PC-3 (cell line): ENCODE measurements around the gene CHRNB2. TPM values are rescaled to one million over a fixed set of nuclear protein-coding genes. Genes with fewer than 3 reads are reported as not detected.
A peak's percentile ranks its signal among the peaks of the same experiment; 100 is the strongest.

Experiments used
- ATAC-seq: fragments of 200-7000 bp; cut with Tn5 transposase; 2 replicates; pipeline ENCODE4 v1.9.1; 2020; ENCODE audit warnings: mild to moderate bottlenecking, moderate library complexity
- BruUV-seq: library from RNA; stranded (reverse); fragments of 400-500 nt; replicated peaks from 2 replicates; lab custom pipeline; 2021; lab: Mats Ljungman, UMichigan
- CTCF ChIA-PET: fragments of 300-600 bp; sonication (Branson Sonifier 250); formaldehyde crosslinking; loops from one replicate; lab custom pipeline; 2022; ENCODE audit warnings: antibody characterized with exemption; lab: Charles Lee
- POLR2A ChIA-PET: fragments of 300-600 bp; sonication (Branson Sonifier 250); formaldehyde crosslinking; loops from one replicate; lab custom pipeline; 2022; ENCODE audit warnings: antibody characterized with exemption; ENCODE audit not compliant: unreplicated experiment; lab: Charles Lee
- DNase-seq: peaks from one replicate; pipeline ENCODE4 v3.0.0-alpha.2; 2015
- H2AFZ ChIP-seq: fragments of 300-600 bp; sonication (generic); 2 replicates; pipeline ENCODE4 v1.6.0; 2016; ENCODE audit warnings: antibody characterized with exemption, low read length
- H3F3A ChIP-seq: fragments of 300-600 bp; sonication (generic); one replicate; pipeline ENCODE4 v1.6.0; 2017; ENCODE audit warnings: antibody characterized with exemption, low read length, control low read depth, mild to moderate bottlenecking; ENCODE audit not compliant: unreplicated experiment
- H3K27ac ChIP-seq: fragments of 300-600 bp; sonication (generic); 2 replicates; pipeline ENCODE4 v1.5.1; 2016; ENCODE audit warnings: mild to moderate bottlenecking, low read length
- H3K27me3 ChIP-seq: fragments of 300-600 bp; sonication (generic); 2 replicates; pipeline ENCODE4 v1.6.1; 2016; ENCODE audit warnings: low read length, mixed read lengths
- H3K36me3 ChIP-seq: fragments of 300-600 bp; sonication (generic); 2 replicates; pipeline ENCODE4 v1.6.1; 2016; ENCODE audit warnings: low read depth, mixed run types, low read length, mixed read lengths
- H3K4me1 ChIP-seq: fragments of 300-600 bp; sonication (generic); 2 replicates; pipeline ENCODE4 v1.5.1; 2016; ENCODE audit warnings: low read length; ENCODE audit not compliant: insufficient read depth
- H3K4me2 ChIP-seq: fragments of 300-600 bp; sonication (generic); 2 replicates; pipeline ENCODE4 v1.6.0; 2016; ENCODE audit warnings: low read length
- H3K4me3 ChIP-seq: fragments of 300-600 bp; sonication (generic); 2 replicates; pipeline ENCODE4 v1.5.1; 2016; ENCODE audit warnings: mild to moderate bottlenecking, low read length, mixed read lengths
- H3K79me2 ChIP-seq: fragments of 300-600 bp; sonication (generic); 2 replicates; pipeline ENCODE4 v1.6.1; 2017; ENCODE audit warnings: low read length, mixed read lengths
- H3K9ac ChIP-seq: fragments of 300-600 bp; sonication (generic); 2 replicates; pipeline ENCODE4 v1.6.0; 2016; ENCODE audit warnings: mild to moderate bottlenecking, low read length
- H3K9me2 ChIP-seq: fragments of 300-600 bp; sonication (generic); replicated peaks from 2 replicates; pipeline ENCODE4 v1.6.1; 2016; ENCODE audit warnings: mixed run types, low read length, mixed read lengths
- H3K9me3 ChIP-seq: fragments of 300-600 bp; sonication (generic); 2 replicates; pipeline ENCODE4 v1.6.1; 2016; ENCODE audit warnings: low read length, mixed read lengths
- H4K20me1 ChIP-seq: fragments of 300-600 bp; sonication (generic); 2 replicates; pipeline ENCODE4 v1.6.1; 2016; ENCODE audit warnings: low read length, mixed read lengths
- CTCF ChIP-seq: fragments of 300-600 bp; sonication (generic); conservative IDR thresholded peaks from 2 replicates; pipeline ENCODE4 v1.5.1; 2017; ENCODE audit warnings: antibody characterized with exemption, low read depth, mild to moderate bottlenecking, low read length
- EZH2 ChIP-seq: fragments of 300-600 bp; sonication (generic); IDR thresholded peaks from one replicate; pipeline ENCODE4 v1.6.1; 2017; ENCODE audit warnings: antibody characterized with exemption, mild to moderate bottlenecking, low read length; ENCODE audit not compliant: unreplicated experiment
- EZH2phosphoT487 ChIP-seq: fragments of 300-600 bp; sonication (generic); IDR thresholded peaks from 2 replicates; pipeline ENCODE4 v1.6.1; 2018; ENCODE audit warnings: mild to moderate bottlenecking, antibody characterized with exemption, low read length, borderline replicate concordance
- intact Hi-C: fragments of 100-400 bp; cut with micrococcal nuclease; formaldehyde crosslinking; loops from 2 replicates; pipeline ENCODE4 v1.9.0; 2023
- total RNA-seq: library from RNA; depleted of rRNA; stranded (reverse); fragments of >200 nt; gene quantifications from 2 replicates; pipeline ENCODE4 v1.2.3, GENCODE V29; 2014

CHRNB2 gene
- total RNA-seq, 1 experiment from 2014 or later: not detected

GRCh38 chr1:154553056-154554030 lies 14.2 kb upstream of the CHRNB2 start:
- intact Hi-C loops: no loop called here
- Histone ChIP-seq H3K27ac (no peak overlapping the region), H3K27me3 (no peaks in the 10 kb centered on the region), H3K4me1 (peaks cover 14% of the 10 kb centered on the region), H2AFZ (no peak overlapping the region), H4K20me1 (peaks cover 21% of the 10 kb centered on the region; the same call in 1 of the 2 replicates), H3K9me3 (no peaks in the 10 kb centered on the region), H3K9ac (no peak overlapping the region), H3F3A (no peaks in the 10 kb centered on the region), H3K36me3 (peaks cover 68% of the 10 kb centered on the region), H3K4me2 (no peak overlapping the region), H3K9me2 (no peaks in the 10 kb centered on the region), H3K79me2 (peaks cover 39% of the 10 kb centered on the region), H3K4me3 (no peak overlapping the region)
- ChIA-PET CTCF (no interaction called here), POLR2A (no interaction called here)
- peak; percentile 25 for DNase-seq
- TF ChIP-seq CTCF (no peak), EZH2 (no peak), EZH2phosphoT487 (no peak)
- no TSS peak for BruUV-seq
- no peak for ATAC-seq

- ChIA-PET POLR2A (no interaction called here), CTCF (no interaction called here)
- BruUV-seq: no TSS peak
- Histone ChIP-seq H3K4me2 (peak overlapping the region; percentile 96), H3F3A (no peaks in the 10 kb centered on the region), H3K79me2 (peaks cover 39% of the 10 kb centered on the region), H3K4me3 (peak overlapping the region; percentile 80), H3K9me2 (no peaks in the 10 kb centered on the region), H3K9ac (peak overlapping the region; percentile 91; the same call in 1 of the 2 replicates), H3K27ac (no peak overlapping the region), H3K27me3 (no peaks in the 10 kb centered on the region), H2AFZ (no peak overlapping the region), H4K20me1 (peaks cover 17% of the 10 kb centered on the region; the same call in 1 of the 2 replicates), H3K4me1 (peaks cover 24% of the 10 kb centered on the region), H3K9me3 (no peaks in the 10 kb centered on the region), H3K36me3 (peaks cover 45% of the 10 kb centered on the region)
- ATAC-seq: no peak
- intact Hi-C loops: loop anchor here (5.0 kb wide), 1 partner anchor 149 kb away; the partner anchor contains the start of gene IL6R
- TF ChIP-seq EZH2: no peak
- DNase-seq: no peak
Measured at GRCh38 chr1:154556422-154556821, 11.2 kb upstream of the CHRNB2 start.

- DNase-seq: no peak
- TF ChIP-seq CTCF (no peak), EZH2phosphoT487 (no peak), EZH2 (no peak)
- ChIA-PET CTCF (no interaction called here), POLR2A (no interaction called here)
- Histone ChIP-seq H3K36me3 (peaks cover 37% of the 10 kb centered on the region), H3K4me2 (peak overlapping the region; percentile 96), H3K27ac (no peak overlapping the region), H3K4me1 (peaks cover 24% of the 10 kb centered on the region), H2AFZ (no peak overlapping the region), H3F3A (no peaks in the 10 kb centered on the region), H3K9ac (peak overlapping the region; percentile 91), H3K9me3 (no peaks in the 10 kb centered on the region), H4K20me1 (peaks cover 17% of the 10 kb centered on the region; the same call in 1 of the 2 replicates), H3K9me2 (no peaks in the 10 kb centered on the region), H3K4me3 (peak overlapping the region; percentile 80), H3K27me3 (no peaks in the 10 kb centered on the region), H3K79me2 (peaks cover 39% of the 10 kb centered on the region)
- no peak for ATAC-seq
- intact Hi-C loops: loop anchor here (5.0 kb wide), 1 partner anchor 150 kb away; the partner anchor contains the start of gene IL6R
- BruUV-seq: no TSS peak
Measured at GRCh38 chr1:154557248-154557938, 10.2 kb upstream of the CHRNB2 start.
